ENCODE data around the gene CACNA2D2. TPM values are rescaled to one million over a fixed set of nuclear protein-coding genes. Genes with fewer than 3 reads are reported as not detected.
A peak's percentile ranks its signal among the peaks of the same experiment; 100 is the strongest.

Gene CACNA2D2
- total and polyA plus RNA-seq, 7 donors = 0.49 to 1.7 (median 1.1) TPM; not detected in 1

DNA sequence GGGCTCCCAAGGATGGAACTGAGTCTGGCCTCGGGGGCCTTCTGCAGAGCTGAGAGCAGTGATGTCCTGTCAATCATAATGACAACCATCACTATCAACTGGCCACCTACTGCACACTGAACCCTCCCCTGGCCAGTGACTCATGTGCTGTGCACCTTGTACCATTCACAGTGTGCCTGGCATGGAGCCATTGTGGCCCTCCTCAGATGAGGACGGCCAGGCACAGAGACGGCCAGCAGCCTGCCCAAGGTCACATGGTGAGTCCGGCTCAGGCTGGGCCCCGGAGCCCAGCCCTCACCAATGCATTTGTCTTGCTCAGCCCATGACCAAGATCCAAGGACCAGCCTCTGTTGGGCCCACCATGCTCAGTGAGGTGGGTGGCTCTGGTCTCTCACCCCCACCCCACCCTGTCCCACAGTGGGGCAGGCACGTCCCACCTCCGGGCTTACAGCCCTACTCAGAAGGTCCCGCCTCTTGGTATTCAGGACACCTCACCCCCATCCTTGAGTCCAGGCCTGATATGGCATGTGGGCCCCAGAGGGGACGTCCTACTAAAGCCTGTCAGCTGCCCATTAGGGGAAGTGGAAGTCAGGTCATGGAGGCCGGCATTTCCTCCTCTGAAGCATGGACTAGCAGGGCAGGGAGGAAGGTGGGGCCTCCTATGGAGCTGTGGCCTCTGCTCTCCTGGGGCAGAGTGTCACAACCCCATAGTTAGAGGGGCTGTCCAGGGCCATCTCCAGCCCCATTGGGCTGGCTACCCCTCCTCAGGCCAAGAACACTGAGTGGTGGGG lies 108.2 kb downstream of the CACNA2D2 start:
- DNase-seq = no peak

DNA sequence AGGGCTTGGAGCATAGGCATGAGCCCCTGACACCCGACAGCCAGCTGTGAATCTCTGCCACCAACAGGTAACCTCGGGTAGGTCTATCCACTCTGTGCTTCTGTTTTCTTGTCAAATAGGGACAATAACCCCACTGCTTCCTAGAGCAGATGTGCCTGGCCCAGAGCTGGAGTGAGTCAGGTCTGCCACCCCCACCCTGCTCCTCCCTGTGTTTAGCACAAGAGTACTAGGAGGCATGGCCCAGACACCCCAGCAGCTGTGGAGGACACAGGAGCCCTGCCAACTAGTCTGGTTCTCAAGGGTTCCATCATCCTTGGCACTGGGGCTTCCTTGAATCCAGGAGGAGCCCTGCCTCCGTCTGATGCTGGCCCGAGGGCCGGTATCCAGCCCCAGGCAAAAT lies 110.4 kb downstream of the CACNA2D2 start:
- H3K4me3 ChIP-seq = no peak overlapping the region
- WGBS, 2 donors = 81 to 87% methylated on average over 5 of the region's 5 CpGs
- no peaks in the 10 kb centered on the region for H3K27me3 ChIP-seq
- H3K4me1 ChIP-seq = peaks cover 0 to 3% (median 0%) of the 10 kb centered on the region in 4 donors
- H3K36me3 ChIP-seq = no peaks in the 10 kb centered on the region
- TF ChIP-seq POLR2AphosphoS5 (IDR thresholded peaks at IDR 0.05) (no peak), EP300 (IDR thresholded peaks at IDR 0.05) (no peak), POLR2A (IDR thresholded peaks at IDR 0.05) (no peak)
- TF ChIP-seq, protein P1, sequence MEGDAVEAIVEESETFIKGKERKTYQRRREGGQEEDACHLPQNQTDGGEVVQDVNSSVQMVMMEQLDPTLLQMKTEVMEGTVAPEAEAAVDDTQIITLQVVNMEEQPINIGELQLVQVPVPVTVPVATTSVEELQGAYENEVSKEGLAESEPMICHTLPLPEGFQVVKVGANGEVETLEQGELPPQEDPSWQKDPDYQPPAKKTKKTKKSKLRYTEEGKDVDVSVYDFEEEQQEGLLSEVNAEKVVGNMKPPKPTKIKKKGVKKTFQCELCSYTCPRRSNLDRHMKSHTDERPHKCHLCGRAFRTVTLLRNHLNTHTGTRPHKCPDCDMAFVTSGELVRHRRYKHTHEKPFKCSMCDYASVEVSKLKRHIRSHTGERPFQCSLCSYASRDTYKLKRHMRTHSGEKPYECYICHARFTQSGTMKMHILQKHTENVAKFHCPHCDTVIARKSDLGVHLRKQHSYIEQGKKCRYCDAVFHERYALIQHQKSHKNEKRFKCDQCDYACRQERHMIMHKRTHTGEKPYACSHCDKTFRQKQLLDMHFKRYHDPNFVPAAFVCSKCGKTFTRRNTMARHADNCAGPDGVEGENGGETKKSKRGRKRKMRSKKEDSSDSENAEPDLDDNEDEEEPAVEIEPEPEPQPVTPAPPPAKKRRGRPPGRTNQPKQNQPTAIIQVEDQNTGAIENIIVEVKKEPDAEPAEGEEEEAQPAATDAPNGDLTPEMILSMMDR (IDR thresholded peaks at IDR 0.05) = no peak
- H3K27ac ChIP-seq = no peak overlapping the region
- intact Hi-C loops (cut with DNase I) = no loop called here
- no peak for DNase-seq
- no peaks in the 10 kb centered on the region for H3K9me3 ChIP-seq

More for the DNA sequence above, 108.2 kb downstream of the CACNA2D2 start:
- TF ChIP-seq POLR2AphosphoS5 (IDR thresholded peaks at IDR 0.05) = no peak
- TF ChIP-seq, protein P1 (IDR thresholded peaks at IDR 0.05) = no peak
- TF ChIP-seq POLR2A (IDR thresholded peaks at IDR 0.05) = no peak
- no peak for TF ChIP-seq EP300 (IDR thresholded peaks at IDR 0.05)
- Histone ChIP-seq H3K4me3 (no peak overlapping the region), H3K9me3 (no peaks in the 10 kb centered on the region), H3K27ac (no peak overlapping the region), H3K36me3 (no peaks in the 10 kb centered on the region), H3K27me3 (no peaks in the 10 kb centered on the region), H3K4me1 (peaks cover 0 to 3% (median 0%) of the 10 kb centered on the region in 4 donors)
- WGBS, 2 donors = 83 to 84% methylated on average over 10 of the region's 10 CpGs
- intact Hi-C loops (cut with DNase I) = no loop called here

DNA sequence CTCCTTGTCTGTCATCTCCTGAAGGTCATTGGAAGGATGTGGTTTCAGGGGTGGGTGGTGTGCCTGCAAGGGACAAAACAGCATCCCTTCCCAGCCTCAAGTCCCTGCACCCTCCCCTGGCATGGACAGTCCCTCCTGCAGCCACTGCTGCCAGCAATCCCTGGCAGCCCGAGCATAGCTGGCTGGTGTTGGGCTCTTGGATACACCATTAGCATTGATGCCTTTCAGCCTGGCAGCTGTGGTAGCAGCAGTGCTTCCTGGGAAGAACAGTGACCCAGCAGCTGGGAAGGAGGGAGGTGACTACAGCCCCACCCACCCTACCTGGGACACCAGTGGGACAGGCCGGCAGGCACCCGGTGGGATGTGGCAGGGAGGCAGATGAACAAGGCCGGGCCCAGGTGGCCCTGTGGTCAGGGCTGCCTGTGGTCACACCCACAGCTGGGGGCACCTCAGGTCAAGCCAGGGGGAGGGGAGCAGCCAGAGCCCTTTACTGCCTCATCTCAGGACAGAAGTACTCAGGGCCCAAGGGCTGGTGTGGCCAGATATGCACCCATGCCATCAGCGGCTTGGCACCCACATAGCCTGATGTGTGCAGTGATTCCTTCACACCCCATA lies 111.2 kb downstream of the CACNA2D2 start:
- H3K27ac ChIP-seq = no peak overlapping the region
- DNase-seq = no peak
- intact Hi-C loops (cut with DNase I) = no loop called here
- TF ChIP-seq POLR2AphosphoS5 (IDR thresholded peaks at IDR 0.05) (no peak), POLR2A (IDR thresholded peaks at IDR 0.05) (no peak), EP300 (IDR thresholded peaks at IDR 0.05) (no peak)
- TF ChIP-seq, protein P1 (IDR thresholded peaks at IDR 0.05) = no peak
- H3K4me1 ChIP-seq = peaks cover 0 to 3% (median 0%) of the 10 kb centered on the region in 4 donors
- no peaks in the 10 kb centered on the region for H3K9me3 ChIP-seq
- no peaks in the 10 kb centered on the region for H3K36me3 ChIP-seq
- WGBS, 2 donors = 37 to 70% methylated on average over 5 of the region's 5 CpGs
- H3K4me3 ChIP-seq = no peak overlapping the region
- no peaks in the 10 kb centered on the region for H3K27me3 ChIP-seq

DNA sequence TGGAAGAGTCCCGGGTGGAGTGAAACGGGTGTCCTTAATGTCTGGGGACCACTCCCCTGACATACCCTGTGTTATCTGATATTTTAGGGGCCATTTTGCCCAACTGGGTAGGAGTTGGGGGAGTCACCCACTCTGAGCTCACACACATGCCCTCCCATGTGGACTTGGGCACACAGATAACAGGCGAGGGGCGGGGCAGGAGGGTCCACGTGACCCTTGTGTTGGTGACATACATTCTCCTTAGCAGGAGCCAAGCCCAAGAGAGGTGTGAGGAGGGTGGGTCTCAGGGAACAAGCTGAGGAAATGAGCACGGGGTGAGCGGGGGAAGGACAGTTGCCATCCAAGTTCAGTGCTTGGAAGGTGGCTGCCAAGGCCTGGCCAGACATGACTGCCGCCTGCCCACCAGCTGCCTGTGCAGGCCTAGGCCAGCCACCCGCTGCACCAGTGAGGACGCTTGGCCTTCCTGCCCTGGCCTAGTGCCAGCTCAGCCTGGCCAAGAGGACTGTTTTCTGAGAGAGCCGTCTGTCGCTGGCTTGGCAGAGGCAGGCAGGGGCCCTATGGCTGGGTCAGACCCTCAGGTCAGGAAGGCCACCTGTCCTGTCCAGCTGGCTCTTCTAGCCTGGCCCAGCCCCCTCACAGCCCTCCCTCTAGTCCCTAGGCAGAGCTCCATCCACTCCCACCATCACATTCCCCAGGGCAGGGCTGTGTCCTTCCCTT lies 112.8 kb downstream of the CACNA2D2 start:
- no peaks in the 10 kb centered on the region for H3K27me3 ChIP-seq
- intact Hi-C loops (cut with DNase I) = no loop called here
- no peaks in the 10 kb centered on the region for H3K36me3 ChIP-seq
- no peak overlapping the region for H3K27ac ChIP-seq
- H3K9me3 ChIP-seq = no peaks in the 10 kb centered on the region
- peaks cover 0 to 3% (median 0%) of the 10 kb centered on the region in 4 donors for H3K4me1 ChIP-seq
- no peak overlapping the region for H3K4me3 ChIP-seq
- no peak for TF ChIP-seq POLR2A (IDR thresholded peaks at IDR 0.05)
- TF ChIP-seq POLR2AphosphoS5 (IDR thresholded peaks at IDR 0.05) = no peak
- TF ChIP-seq EP300 (IDR thresholded peaks at IDR 0.05) = no peak
- TF ChIP-seq, protein P1 (IDR thresholded peaks at IDR 0.05) = no peak
- peak; percentile 70 for DNase-seq
- 27 to 69% methylated on average over 12 of the region's 12 CpGs for WGBS, 2 donors
